Kidney epithelial cell (primary cell): Measurements from ENCODE around the gene MISFA. TPM values are rescaled to one million over a fixed set of nuclear protein-coding genes. Genes with fewer than 3 reads are reported as not detected.

Source experiments
- DNase-seq: peaks from one replicate; pipeline ENCODE4 v3.0.0-alpha.2; 2010; ENCODE audit warnings: low read depth
- H3K27me3 ChIP-seq: 2 replicates; pipeline ENCODE4 v1.6.0; 2011; ENCODE audit warnings: low read length; ENCODE audit not compliant: control insufficient read depth, insufficient read depth
- H3K36me3 ChIP-seq: 2 replicates; pipeline ENCODE4 v1.5.1; 2011; ENCODE audit warnings: low read length; ENCODE audit not compliant: control insufficient read depth, insufficient read depth
- H3K4me3 ChIP-seq: 2 replicates; pipeline ENCODE4 v1.5.1; 2011; ENCODE audit warnings: low read depth, mild to moderate bottlenecking, control low read depth, low read length
- total RNA-seq: library from RNA; depleted of rRNA; stranded (reverse); fragments of >200 nt; gene quantifications from 2 replicates; pipeline ENCODE4 v1.2.3, GENCODE V29; 2015
- TF ChIP-seq, protein P1 (sequence below): IDR thresholded peaks from 2 replicates; pipeline ENCODE4 v1.5.1; 2011; ENCODE audit warnings: mild to moderate bottlenecking, moderate library complexity, low read length, control low read depth, inconsistent platforms; ENCODE audit not compliant: insufficient read depth, poor library complexity, severe bottlenecking

Gene MISFA
- total RNA-seq, result 7.4 TPM in 1 of 2 replicates, not detected in the other

DNA sequence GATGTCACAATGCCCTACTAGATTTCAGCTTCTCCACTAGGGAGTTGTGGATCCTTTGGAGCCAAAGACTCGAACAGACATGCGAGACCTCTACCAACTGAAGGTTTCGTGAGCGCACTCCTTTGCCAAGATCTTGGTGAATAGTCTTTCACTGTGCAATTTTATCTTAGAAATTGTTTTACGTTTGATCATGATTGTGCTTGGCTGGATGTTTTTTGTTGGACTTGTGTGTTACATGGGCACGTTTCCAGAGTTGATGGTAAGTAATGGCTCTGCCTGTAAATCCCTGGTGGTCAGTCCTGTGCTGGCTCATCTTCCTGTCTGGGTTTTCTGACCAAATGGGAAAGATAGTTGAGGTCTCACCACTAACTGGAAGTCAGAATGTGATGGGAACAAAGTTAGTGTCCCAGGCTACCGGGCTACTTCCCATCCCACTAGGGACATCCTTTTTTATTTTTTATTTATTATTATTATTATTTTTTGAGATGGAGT lies at the start of gene MISFA:
Gene MISFA, plus strand, starts transcription at position 51 of the 492 bp plus-strand sequence. Its CDS starts 140 bp downstream, at position 191.
- Histone ChIP-seq H3K4me3 (no peak within 1 kb of the TSS), H3K36me3 (no peaks in the 10 kb centered on the region), H3K27me3 (no peaks in the 10 kb centered on the region)
- TF ChIP-seq, protein P1, sequence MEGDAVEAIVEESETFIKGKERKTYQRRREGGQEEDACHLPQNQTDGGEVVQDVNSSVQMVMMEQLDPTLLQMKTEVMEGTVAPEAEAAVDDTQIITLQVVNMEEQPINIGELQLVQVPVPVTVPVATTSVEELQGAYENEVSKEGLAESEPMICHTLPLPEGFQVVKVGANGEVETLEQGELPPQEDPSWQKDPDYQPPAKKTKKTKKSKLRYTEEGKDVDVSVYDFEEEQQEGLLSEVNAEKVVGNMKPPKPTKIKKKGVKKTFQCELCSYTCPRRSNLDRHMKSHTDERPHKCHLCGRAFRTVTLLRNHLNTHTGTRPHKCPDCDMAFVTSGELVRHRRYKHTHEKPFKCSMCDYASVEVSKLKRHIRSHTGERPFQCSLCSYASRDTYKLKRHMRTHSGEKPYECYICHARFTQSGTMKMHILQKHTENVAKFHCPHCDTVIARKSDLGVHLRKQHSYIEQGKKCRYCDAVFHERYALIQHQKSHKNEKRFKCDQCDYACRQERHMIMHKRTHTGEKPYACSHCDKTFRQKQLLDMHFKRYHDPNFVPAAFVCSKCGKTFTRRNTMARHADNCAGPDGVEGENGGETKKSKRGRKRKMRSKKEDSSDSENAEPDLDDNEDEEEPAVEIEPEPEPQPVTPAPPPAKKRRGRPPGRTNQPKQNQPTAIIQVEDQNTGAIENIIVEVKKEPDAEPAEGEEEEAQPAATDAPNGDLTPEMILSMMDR, result no peak
- no peak for DNase-seq

DNA sequence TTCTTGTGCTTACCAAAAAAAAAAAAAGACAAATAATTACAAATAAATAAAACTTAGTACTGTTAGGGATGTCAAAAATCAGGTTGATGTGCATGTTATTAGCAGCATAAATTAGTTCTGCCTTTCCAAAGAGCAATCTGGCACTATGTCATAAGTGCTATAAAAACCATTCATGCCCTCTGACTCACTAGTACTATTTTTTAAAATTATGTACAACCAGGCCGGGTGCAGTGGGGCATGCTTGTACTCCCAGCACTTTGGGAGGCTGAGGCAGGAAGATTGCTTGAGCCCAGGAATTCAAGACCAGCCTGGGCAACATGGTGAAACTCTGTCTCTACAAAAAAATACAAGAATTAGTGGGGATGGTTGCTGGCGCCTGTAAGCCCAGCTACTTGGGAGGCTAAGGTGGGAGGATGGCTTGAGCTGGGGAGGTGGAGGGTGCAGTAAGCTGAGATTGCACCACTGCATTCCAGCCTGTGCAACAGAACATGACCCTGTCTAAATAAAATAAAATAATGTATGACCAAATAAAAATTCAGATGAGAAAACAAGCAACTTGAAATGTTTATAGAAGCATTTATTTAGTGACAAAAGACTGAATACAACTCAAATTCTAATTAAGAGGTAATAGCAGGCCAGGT lies 36.4 kb upstream of the MISFA start:
- Histone ChIP-seq H3K4me3 (no peak overlapping the region), H3K27me3 (no peaks in the 10 kb centered on the region), H3K36me3 (no peaks in the 10 kb centered on the region)
- TF ChIP-seq, protein P1, result no peak
- DNase-seq, result no peak

DNA sequence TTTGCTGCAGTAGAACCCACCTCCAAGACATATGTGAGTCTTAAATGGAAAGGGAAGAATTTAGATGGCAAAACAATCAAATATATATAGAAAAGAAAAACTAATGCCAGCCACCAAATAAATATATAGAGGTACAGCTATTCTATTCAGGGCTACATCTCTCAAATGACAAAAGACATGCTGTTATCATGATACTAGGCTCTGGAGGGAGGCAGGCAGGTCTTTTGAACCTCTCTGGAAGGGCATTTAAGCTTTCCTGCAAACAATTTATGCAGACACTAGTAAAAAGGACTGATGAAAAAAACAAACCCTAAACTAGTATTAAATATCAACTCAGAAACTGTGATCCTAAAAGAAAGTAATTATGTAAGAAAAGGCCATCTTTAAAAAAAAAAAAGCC lies 35.4 kb upstream of the MISFA start:
- no peak overlapping the region for H3K4me3 ChIP-seq
- DNase-seq, result no peak
- TF ChIP-seq, protein P1, result no peak
- no peaks in the 10 kb centered on the region for H3K27me3 ChIP-seq
- no peaks in the 10 kb centered on the region for H3K36me3 ChIP-seq

DNA sequence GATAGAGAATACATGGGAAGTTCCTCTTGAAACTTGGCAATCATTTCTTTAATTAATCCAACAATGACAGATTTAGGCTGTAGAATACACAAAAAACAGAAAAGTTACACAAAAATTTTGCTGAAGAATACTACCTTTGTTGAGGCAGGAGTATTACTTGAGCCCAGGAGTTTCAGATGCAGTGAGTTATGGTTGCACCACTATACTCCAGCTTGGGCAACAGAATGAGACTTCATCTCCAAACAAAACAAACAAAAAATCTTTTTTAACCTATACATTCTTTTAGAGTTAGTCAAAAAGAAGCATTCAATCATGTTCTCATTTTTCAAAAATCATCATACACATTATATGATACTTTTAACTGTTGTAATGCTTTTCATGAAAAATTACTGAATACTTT lies 33.2 kb upstream of the MISFA start:
- TF ChIP-seq, protein P1, result no peak
- H3K36me3 ChIP-seq, result no peaks in the 10 kb centered on the region
- DNase-seq, result no peak
- no peak overlapping the region for H3K4me3 ChIP-seq
- no peaks in the 10 kb centered on the region for H3K27me3 ChIP-seq

DNA sequence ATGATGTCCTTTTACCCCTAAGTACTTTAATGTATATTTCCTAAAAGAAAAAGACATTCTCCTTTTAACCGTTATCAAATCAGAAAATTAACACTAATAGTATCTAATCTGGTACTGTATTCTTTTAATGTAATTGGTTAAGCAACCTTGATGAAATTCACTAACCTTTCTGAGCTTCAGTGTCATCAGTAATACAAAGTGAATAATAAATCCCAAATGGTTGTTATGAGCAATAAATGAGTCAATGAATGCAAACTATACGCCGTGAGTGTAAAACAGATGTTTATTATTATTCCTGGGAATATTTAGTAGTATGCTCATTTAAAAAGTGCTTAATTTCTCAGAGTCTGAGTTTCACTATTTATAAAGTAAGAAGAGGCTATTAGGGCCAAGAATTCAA lies 32.5 kb upstream of the MISFA start:
- H3K4me3 ChIP-seq, result no peak overlapping the region
- H3K36me3 ChIP-seq, result no peaks in the 10 kb centered on the region
- no peaks in the 10 kb centered on the region for H3K27me3 ChIP-seq
- no peak for DNase-seq
- TF ChIP-seq, protein P1, result no peak

DNA sequence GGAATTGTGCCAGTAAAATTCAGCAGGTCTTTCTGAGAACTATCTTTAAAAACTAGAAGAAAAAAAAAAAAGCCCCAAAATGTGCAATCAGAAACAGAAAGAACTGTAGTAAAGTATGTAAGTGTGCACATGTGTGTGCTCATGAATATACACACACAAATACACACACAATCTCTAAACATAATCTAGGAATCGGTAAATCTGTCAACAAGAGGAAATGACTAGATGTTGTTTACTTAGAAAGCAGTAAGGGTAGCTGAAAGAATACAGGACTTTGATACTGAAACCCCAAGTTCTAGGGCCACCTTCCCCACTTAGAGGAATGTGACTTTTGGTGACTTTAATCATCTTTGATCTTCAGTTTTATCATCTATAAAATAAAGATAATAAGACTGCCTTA lies 24.2 kb upstream of the MISFA start:
- no peak for DNase-seq
- Histone ChIP-seq H3K4me3 (no peak overlapping the region), H3K27me3 (no peaks in the 10 kb centered on the region), H3K36me3 (no peaks in the 10 kb centered on the region)
- TF ChIP-seq, protein P1, result no peak
